Measurements from ENCODE around the gene AAK1. TPM values are rescaled to one million over a fixed set of nuclear protein-coding genes. Genes with fewer than 3 reads are reported as not detected.

AAK1 gene
- total and polyA plus RNA-seq, 2 of the 13 experiments (the other 11 are each of a cell fraction or from before 2014, with no cell fraction given) = 9.8 to 10.3 TPM

GRCh38 chr2:69512446-69512845 lies 131.1 kb downstream of the AAK1 start:
- FAIRE-seq = no peak

More at GRCh38 chr2:69512446-69512845, 131.1 kb downstream of the AAK1 start:
- in situ Hi-C loops (cut with HindIII; ENCODE audit: extremely low pct_ligation_motif_present, low pct_unique_long_range_greater_than_20kb) (no loop called here), intact Hi-C loops (cut with micrococcal nuclease; ENCODE audit: unreplicated experiment) (no loop called here)
- no peaks in the 10 kb centered on the region for H3K27me3 ChIP-seq (ENCODE audit: control insufficient read depth in 1 of 2, insufficient read depth in 2 of 2, low read length in 2 of 2)
- H3K9me3 ChIP-seq (ENCODE audit: low read length) = no peaks in the 10 kb centered on the region
- H4K20me1 ChIP-seq (ENCODE audit: insufficient read depth, low read length) = no peaks in the 10 kb centered on the region
- ATAC-seq (no peak), DNase-seq (ENCODE audit: low spot score) (no peak)
- no peak overlapping the region for H2AFZ ChIP-seq (ENCODE audit: low read length)
- peaks cover 6% of the 10 kb centered on the region for H3K4me1 ChIP-seq (ENCODE audit: insufficient read depth, low read length)
- H3K9ac ChIP-seq (ENCODE audit: insufficient read depth, low read depth, low read length) = no peak overlapping the region
- no TSS peak for BruUV-seq (replicated peaks)
- CTCF ChIA-PET (ENCODE audit: low intra/inter-chr PET ratio, low total read pairs) = no interaction called here
- WGBS (ENCODE audit: low lambda C conversion rate) = over 99% methylated on average over 3 of the region's 3 CpGs
- no peak overlapping the region for H3K27ac ChIP-seq (ENCODE audit: extremely low read length, insufficient read depth, low read length)
- POLR2A ChIA-PET = no interaction called here
- peaks cover 16 to 64% of the 10 kb centered on the region in 2 experiments for H3K36me3 ChIP-seq (replicated peaks in 1 of 2; ENCODE audit: control insufficient read depth in 1 of 2, insufficient read depth in 2 of 2, low read length in 2 of 2)
- TF ChIP-seq ZSCAN5A (CRISPR knock-in tag; IDR thresholded peaks at IDR 0.05; ENCODE audit: borderline replicate concordance) (no peak), ZNF430 (CRISPR knock-in tag; IDR thresholded peaks at IDR 0.05) (no peak), KAT7 (CRISPR knock-in tag; IDR thresholded peaks at IDR 0.05; ENCODE audit: borderline replicate concordance) (no peak), SMYD3 (CRISPR knock-in tag; IDR thresholded peaks at IDR 0.05) (no peak), NR2F1 (CRISPR knock-in tag; IDR thresholded peaks at IDR 0.05) (no peak), ZNF512 (CRISPR knock-in tag; IDR thresholded peaks at IDR 0.05) (no peak), CSRNP1 (CRISPR knock-in tag; IDR thresholded peaks at IDR 0.05) (no peak), SKI (IDR thresholded peaks at IDR 0.05; ENCODE audit: partially characterized antibody) (no peak), IRX3 (CRISPR knock-in tag; IDR thresholded peaks at IDR 0.05; ENCODE audit: borderline replicate concordance, low read depth) (no peak), CCDC6 (CRISPR knock-in tag; IDR thresholded peaks at IDR 0.05) (no peak), EED (CRISPR knock-in tag; IDR thresholded peaks at IDR 0.05) (no peak), ZNF576 (CRISPR knock-in tag; IDR thresholded peaks at IDR 0.05) (no peak), ZNF276 (CRISPR knock-in tag; IDR thresholded peaks at IDR 0.05; ENCODE audit: low read depth) (no peak), SP1 (IDR thresholded peaks at IDR 0.05) (no peak), SP1 (CRISPR knock-in tag; IDR thresholded peaks at IDR 0.05) (no peak), KMT2B (CRISPR knock-in tag; IDR thresholded peaks at IDR 0.05) (no peak)
- no peak overlapping the region for H3K4me3 ChIP-seq (replicated peaks in 1 of 3; ENCODE audit: insufficient read depth in 1 of 3, low read depth in 2 of 3, low read length in 3 of 3)
- H3K79me2 ChIP-seq (ENCODE audit: insufficient read depth, low read length) = no peaks in the 10 kb centered on the region
- H3K4me2 ChIP-seq (ENCODE audit: low read depth, low read length) = no peak overlapping the region
